NT2/D1 (cell line): ENCODE data around the gene CLMN.

ENCODE experiments used
- DNase-seq: peaks from one replicate; pipeline ENCODE4 v3.0.0-alpha.2; 2011; ENCODE audit warnings: low read depth, low spot score
- H3K27me3 ChIP-seq: 2 replicates; pipeline ENCODE4 v1.6.0; 2011; ENCODE audit warnings: mild to moderate bottlenecking; ENCODE audit not compliant: insufficient read length, insufficient read depth
- H3K36me3 ChIP-seq: 2 replicates; pipeline ENCODE4 v1.6.1; 2011; ENCODE audit warnings: mild to moderate bottlenecking, low read length, mixed read lengths; ENCODE audit not compliant: insufficient read depth, insufficient read length
- H3K4me1 ChIP-seq: 2 replicates; pipeline ENCODE4 v1.5.1; 2011; ENCODE audit not compliant: insufficient read depth, insufficient read length
- H3K4me3 ChIP-seq: 2 replicates; pipeline ENCODE4 v1.5.1; 2011; ENCODE audit warnings: low read depth; ENCODE audit not compliant: insufficient read length
- H3K9ac ChIP-seq: 2 replicates; pipeline ENCODE4 v1.6.0; 2011; ENCODE audit warnings: low read depth; ENCODE audit not compliant: insufficient read length
- H3K9me3 ChIP-seq: 2 replicates; pipeline ENCODE4 v1.5.1; 2011; ENCODE audit warnings: mild to moderate bottlenecking, low read length; ENCODE audit not compliant: insufficient read depth
- SUZ12 ChIP-seq: IDR thresholded peaks from 2 replicates; pipeline ENCODE4 v1.6.1; 2011; ENCODE audit not compliant: insufficient read length, insufficient read depth; ENCODE audit errors: extremely low read depth
- YY1 ChIP-seq: IDR thresholded peaks from 2 replicates; pipeline ENCODE4 v1.6.1; 2011; ENCODE audit not compliant: insufficient read length, insufficient read depth
- ZNF274 ChIP-seq: IDR thresholded peaks from 2 replicates; pipeline ENCODE4 v1.6.1; 2011; ENCODE audit warnings: mild to moderate bottlenecking, low read depth, low read length

Gene CLMN

DNA sequence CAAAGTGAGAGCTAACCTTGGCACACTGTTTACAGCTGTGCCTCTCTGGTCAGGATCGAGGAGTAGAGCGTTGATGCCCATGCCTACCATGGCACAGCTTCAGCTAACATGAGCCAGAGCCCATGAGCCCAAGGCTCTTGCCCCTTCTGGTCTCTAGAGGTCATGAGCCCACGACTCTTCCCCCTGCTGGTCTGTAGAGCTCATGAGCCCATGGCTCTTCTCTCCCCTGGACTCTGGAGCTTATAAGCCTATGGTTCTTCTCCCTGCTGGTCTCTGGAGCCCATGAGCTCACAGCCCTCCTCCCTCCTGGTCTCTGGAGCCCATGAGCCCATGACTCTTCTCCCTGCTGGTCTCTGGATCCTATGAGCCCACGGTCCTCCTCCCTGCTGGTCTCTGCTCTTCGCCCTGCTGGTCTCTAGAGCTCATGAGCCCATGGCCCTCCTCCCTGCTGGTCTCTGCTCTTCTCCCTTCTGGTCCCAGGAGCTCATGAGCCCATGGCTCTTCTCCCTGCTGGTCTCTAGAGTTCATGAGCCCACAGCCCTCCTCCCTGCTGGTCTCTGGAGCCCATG is 16.6 kb upstream of the CLMN start:
- H3K4me3 ChIP-seq, result no peak overlapping the region
- no peaks in the 10 kb centered on the region for H3K4me1 ChIP-seq
- TF ChIP-seq ZNF274 (no peak), YY1 (no peak), SUZ12 (no peak)
- DNase-seq, result no peak
- H3K27me3 ChIP-seq, result no peaks in the 10 kb centered on the region
- no peak overlapping the region for H3K9ac ChIP-seq
- H3K36me3 ChIP-seq, result no peaks in the 10 kb centered on the region
- H3K9me3 ChIP-seq, result no peaks in the 10 kb centered on the region

DNA sequence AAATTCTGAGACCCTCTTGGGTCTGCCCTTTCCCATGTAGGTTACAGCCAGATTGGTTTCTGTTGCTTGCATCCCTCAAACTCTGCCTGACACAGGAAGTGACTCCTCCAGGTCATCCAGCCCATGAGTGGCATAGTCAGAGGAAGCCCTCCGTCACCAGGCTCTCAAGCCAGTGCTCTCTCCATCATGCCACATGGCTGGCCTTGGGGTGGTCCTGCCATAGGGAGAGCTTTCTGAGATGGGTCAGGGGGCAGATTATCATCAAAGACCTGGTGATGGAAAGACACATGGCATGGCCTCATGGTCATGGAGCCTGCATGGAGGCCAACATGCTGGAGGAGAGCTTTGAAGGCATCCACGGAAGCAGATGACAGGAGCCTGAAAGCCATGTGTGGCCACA is 15.4 kb upstream of the CLMN start:
- H3K4me3 ChIP-seq, result no peak overlapping the region
- no peak overlapping the region for H3K9ac ChIP-seq
- H3K36me3 ChIP-seq, result no peaks in the 10 kb centered on the region
- no peaks in the 10 kb centered on the region for H3K9me3 ChIP-seq
- no peak for DNase-seq
- no peaks in the 10 kb centered on the region for H3K4me1 ChIP-seq
- H3K27me3 ChIP-seq, result no peaks in the 10 kb centered on the region
- TF ChIP-seq YY1, result no peak
- TF ChIP-seq ZNF274, result no peak
- no peak for TF ChIP-seq SUZ12

DNA sequence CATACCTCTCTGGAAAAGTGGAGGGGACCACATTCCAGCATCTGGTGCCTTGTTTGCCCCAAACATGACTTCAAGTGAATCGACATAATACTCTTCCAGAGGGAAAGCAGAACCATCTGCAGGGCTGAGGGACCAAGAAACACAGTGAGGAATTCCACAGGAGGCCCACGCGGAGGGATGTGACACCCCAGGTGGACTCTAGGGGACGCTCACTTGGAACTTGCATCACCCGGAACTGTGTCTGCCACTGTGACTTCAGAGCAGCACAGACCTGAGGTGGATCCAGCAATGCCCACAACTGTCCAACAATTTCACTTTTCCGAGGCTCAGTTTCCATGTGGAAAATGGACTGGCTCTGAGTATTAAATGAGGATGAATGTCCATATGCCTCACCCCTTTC is 14.3 kb upstream of the CLMN start:
- Histone ChIP-seq H3K4me1 (no peaks in the 10 kb centered on the region), H3K9me3 (no peaks in the 10 kb centered on the region), H3K4me3 (no peak overlapping the region), H3K9ac (no peak overlapping the region), H3K27me3 (no peaks in the 10 kb centered on the region), H3K36me3 (no peaks in the 10 kb centered on the region)
- TF ChIP-seq YY1, result no peak
- no peak for TF ChIP-seq ZNF274
- TF ChIP-seq SUZ12, result no peak
- no peak for DNase-seq

DNA sequence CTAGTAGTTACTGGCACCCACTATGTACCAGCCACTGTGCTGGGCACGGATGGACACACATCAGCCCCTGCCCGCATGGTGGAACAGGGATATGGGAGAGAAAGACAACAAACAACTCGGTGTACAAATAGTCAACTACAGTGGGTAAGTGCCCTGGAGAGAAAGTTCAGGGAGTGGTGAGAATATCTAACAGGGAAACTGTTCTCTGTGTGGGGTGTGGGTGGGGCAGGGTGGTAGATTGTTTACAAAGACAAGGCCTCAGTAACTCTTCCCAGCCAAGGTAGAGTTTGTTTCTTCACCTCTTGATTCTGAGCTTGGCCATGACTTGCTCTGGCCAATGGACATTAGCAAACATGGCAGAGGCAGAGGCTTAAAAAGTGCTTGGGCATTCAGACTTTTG is 12.9 kb upstream of the CLMN start:
- DNase-seq, result no peak
- no peaks in the 10 kb centered on the region for H3K27me3 ChIP-seq
- no peaks in the 10 kb centered on the region for H3K4me1 ChIP-seq
- no peaks in the 10 kb centered on the region for H3K36me3 ChIP-seq
- H3K9me3 ChIP-seq, result no peaks in the 10 kb centered on the region
- H3K9ac ChIP-seq, result no peak overlapping the region
- H3K4me3 ChIP-seq, result no peak overlapping the region
- TF ChIP-seq SUZ12, result no peak
- no peak for TF ChIP-seq ZNF274
- no peak for TF ChIP-seq YY1

DNA sequence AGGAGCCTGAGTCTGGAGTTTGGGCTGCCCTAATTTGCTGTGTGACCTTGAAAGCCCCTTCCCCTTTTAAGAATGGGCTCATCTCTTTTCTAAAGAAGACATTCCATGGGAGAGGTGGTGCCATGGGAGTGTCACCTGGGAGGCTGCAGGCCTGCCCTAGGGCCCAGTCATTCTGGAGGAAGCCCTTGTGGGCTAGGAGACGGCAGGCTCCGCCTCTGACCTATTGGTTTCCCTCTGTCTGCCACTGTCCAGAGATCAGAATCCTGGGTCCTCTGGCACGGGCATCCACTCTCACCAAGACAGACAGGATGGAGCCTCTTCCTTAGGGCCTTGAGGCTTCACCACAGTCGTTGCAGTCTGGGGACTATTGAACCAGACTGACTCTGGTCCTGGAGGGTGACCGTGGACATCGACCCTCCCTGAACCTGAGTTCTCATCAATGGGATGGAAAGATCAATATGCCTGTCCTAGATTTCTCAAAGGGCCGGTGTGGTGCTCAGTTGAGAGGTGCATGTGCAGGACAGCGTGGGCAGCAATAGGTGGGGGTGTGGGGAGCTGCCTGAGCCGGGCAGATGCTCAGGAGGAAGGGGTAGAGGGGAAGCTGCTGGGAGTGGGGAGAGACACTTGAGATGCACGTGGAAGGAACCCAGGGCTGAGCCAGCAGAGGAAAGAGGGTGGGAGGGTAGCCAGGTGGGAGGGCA is 12.2 kb upstream of the CLMN start:
- Histone ChIP-seq H3K36me3 (no peaks in the 10 kb centered on the region), H3K4me3 (no peak overlapping the region), H3K9me3 (0 out of 2 replicates have a peak, but pooled peaks cover 3% of the 10 kb centered on the region), H3K4me1 (no peaks in the 10 kb centered on the region), H3K9ac (no peak overlapping the region), H3K27me3 (no peaks in the 10 kb centered on the region)
- TF ChIP-seq ZNF274 (no peak), YY1 (no peak), SUZ12 (no peak)
- no peak for DNase-seq

DNA sequence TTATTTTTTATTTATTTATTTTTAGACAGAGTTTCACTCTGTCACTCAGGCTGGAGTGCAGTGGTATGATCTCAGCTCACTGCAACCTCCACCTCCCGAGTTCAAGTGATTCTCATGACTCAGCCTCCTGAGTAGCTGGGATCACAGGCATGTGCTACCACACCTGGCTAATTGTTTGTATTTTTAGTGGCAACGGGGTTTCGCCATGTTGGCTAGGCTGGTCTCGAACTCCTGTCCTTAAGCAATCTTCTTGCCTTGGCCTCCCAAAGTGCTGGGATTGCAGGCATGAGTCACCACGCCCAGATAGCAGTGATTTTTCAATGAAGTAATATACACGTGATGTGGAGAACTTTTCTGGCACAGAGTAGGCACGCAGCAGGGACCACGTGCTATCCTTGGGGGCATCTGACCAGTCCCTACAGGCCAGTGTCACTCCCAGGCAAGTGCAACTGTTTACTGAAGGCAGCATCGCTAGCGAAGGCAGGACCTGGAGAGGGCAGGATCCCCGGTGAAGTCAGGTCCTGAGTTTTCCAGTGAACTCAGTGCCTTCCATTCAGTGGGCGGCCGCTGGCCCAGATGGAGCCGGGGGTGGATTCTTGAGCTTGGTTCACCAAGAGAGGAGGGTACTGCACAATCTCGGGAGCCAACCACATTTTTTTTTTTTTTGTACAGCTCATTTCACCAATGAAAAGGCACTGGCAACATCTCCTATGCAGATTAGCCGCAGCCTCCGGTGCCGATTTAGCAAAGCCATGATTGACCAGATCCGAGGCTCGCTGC is 11.1 kb upstream of the CLMN start:
- Histone ChIP-seq H3K36me3 (no peaks in the 10 kb centered on the region), H3K9me3 (peaks cover 10% of the 10 kb centered on the region; the same call in 1 of the 2 replicates), H3K27me3 (peaks cover 3% of the 10 kb centered on the region), H3K4me1 (no peaks in the 10 kb centered on the region), H3K4me3 (no peak overlapping the region), H3K9ac (no peak overlapping the region)
- TF ChIP-seq SUZ12, result no peak
- TF ChIP-seq YY1, result no peak
- DNase-seq, result no peak

DNA sequence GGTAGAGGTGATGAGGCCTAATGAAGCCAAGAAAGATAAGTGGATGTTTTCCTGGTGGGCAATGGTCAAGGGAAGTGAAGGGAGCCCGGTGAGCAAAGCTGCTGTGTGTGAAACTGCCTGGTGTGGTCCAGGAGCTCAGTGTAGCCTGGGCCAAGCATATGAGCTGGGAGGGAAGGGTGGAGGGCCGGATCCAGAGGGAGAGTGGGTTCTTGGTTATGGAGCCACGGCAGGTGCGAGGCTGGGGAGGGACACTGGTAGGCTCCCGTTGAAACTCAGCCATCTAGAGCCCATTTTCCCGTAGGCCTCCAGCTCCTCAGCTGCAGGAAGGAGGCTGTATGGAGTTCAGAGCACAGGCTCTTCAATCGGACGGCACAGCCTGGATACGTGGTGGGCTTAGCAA is 10.2 kb upstream of the CLMN start:
- Histone ChIP-seq H3K27me3 (peaks cover 3% of the 10 kb centered on the region), H3K36me3 (no peaks in the 10 kb centered on the region), H3K9ac (no peak overlapping the region), H3K4me1 (no peaks in the 10 kb centered on the region), H3K9me3 (peaks cover 10% of the 10 kb centered on the region; the same call in 1 of the 2 replicates), H3K4me3 (no peak overlapping the region)
- TF ChIP-seq ZNF274, result no peak
- DNase-seq, result no peak
